Neutrophil (primary cell): ENCODE results near the gene REV1.

Experiments used
- H3K27ac ChIP-seq: fragments of 200-600 bp; sonication (generic); 2 replicates; pipeline ENCODE4 v1.5.1; 2016; ENCODE audit warnings: mild to moderate bottlenecking, moderate library complexity
- H3K27me3 ChIP-seq: fragments of 200-600 bp; sonication (generic); 2 replicates; pipeline ENCODE4 v1.6.0; 2016; ENCODE audit warnings: mild to moderate bottlenecking
- H3K36me3 ChIP-seq: fragments of 200-600 bp; sonication (generic); 2 replicates; pipeline ENCODE4 v1.5.1; 2017
- H3K4me1 ChIP-seq, 2 experiments: fragments of 200-600 bp in 1 of 2; sonication (generic) in 1 of 2; 1 replicate in 1 of 2; 2 replicates in 1 of 2; pipeline versions ENCODE4 v1.5.1 to v1.6.1; 2013 to 2016; ENCODE audit warnings: low read depth in 1 of 2, low read length in 1 of 2, mild to moderate bottlenecking in 1 of 2, moderate library complexity in 1 of 2; ENCODE audit not compliant: control insufficient read depth in 1 of 2, insufficient read depth in 1 of 2
- H3K4me3 ChIP-seq, 2 experiments: fragments of 200-600 bp in 1 of 2; sonication (generic) in 1 of 2; 1 replicate in 1 of 2; 2 replicates in 1 of 2; pipeline ENCODE4 v1.5.1; 2013 to 2016; ENCODE audit warnings: low read depth in 1 of 2, low read length in 1 of 2, mild to moderate bottlenecking in 1 of 2, moderate library complexity in 1 of 2
- H3K9me3 ChIP-seq: fragments of 200-600 bp; sonication (generic); 2 replicates; pipeline ENCODE4 v1.5.1; 2016
- TF ChIP-seq, protein P1 (sequence below): fragments of 200-600 bp; sonication (generic); IDR thresholded peaks from 2 replicates; pipeline ENCODE4 v1.5.1; 2016; ENCODE audit warnings: antibody characterized with exemption

The REV1 gene

DNA sequence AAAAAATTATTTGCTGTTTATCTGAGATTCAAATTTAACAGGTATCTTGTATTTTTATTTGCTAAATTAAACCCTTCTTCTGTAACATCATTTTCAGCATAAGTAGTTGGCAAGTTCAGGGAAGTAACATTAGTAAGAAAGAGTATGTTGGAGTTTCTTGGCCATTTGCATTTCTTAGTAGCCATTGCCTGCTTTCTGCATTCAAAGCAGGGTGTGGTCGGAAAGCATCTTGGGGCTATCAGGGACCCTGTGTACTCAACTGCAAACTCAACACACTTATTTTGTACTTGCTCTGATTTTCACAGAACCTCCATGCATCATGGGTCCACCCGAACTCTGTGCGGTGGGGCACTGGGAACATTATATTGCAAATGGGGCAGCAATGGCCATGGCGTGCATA lies 30.4 kb upstream of the REV1 start:
- peaks cover 14 to 16% of the 10 kb centered on the region in 2 experiments for H3K4me1 ChIP-seq
- no peak overlapping the region for H3K27ac ChIP-seq
- no peak overlapping the region for H3K4me3 ChIP-seq
- H3K27me3 ChIP-seq = no peaks in the 10 kb centered on the region
- no peaks in the 10 kb centered on the region for H3K36me3 ChIP-seq
- TF ChIP-seq, protein P1, sequence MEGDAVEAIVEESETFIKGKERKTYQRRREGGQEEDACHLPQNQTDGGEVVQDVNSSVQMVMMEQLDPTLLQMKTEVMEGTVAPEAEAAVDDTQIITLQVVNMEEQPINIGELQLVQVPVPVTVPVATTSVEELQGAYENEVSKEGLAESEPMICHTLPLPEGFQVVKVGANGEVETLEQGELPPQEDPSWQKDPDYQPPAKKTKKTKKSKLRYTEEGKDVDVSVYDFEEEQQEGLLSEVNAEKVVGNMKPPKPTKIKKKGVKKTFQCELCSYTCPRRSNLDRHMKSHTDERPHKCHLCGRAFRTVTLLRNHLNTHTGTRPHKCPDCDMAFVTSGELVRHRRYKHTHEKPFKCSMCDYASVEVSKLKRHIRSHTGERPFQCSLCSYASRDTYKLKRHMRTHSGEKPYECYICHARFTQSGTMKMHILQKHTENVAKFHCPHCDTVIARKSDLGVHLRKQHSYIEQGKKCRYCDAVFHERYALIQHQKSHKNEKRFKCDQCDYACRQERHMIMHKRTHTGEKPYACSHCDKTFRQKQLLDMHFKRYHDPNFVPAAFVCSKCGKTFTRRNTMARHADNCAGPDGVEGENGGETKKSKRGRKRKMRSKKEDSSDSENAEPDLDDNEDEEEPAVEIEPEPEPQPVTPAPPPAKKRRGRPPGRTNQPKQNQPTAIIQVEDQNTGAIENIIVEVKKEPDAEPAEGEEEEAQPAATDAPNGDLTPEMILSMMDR = no peak
- H3K9me3 ChIP-seq = no peaks in the 10 kb centered on the region

DNA sequence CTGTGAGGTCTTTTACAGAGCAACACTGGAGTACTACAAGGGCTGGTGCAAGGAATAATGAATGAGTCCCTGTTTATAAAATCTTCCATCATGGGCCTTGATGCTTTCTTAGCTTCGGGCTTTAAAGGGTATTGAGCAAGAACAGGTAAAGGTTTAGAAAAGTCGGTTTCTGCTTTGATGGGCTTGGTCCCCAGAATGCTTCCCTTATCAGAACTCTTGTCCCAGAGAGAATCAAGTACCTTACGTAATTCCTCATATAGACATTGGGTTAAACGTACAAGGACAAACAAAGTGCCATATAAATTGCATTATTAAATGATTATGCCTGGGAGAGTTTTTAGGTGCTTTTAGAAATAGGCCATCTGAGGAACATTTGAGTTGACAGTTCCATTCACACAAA lies 24.5 kb upstream of the REV1 start:
- Histone ChIP-seq H3K4me3 (peak overlapping the region in 1 of 2 experiments; percentile 26), H3K9me3 (no peaks in the 10 kb centered on the region), H3K36me3 (no peaks in the 10 kb centered on the region), H3K27ac (peak overlapping the region; percentile 82), H3K27me3 (no peaks in the 10 kb centered on the region), H3K4me1 (peaks cover 27 to 33% of the 10 kb centered on the region in 2 experiments)
- TF ChIP-seq, protein P1 = no peak

DNA sequence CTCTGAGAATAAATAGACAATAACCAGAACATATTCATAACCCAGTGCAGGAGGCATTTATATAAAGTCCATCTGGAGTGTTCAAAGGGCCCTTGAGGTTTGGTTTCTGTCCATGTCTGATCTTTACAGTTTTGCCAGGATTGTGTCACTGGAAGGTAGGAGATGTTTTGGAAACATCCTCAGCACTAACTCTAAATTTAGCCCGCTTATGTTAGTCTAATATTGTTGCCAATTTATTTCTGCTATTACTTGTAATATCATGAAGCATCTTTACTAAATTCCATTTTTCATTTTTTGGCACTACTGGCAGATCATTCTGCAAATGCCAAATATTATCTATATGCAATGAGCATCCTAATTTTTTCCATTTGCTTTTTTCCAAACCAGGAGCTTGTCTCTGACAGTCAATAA lies 22.4 kb upstream of the REV1 start:
- Histone ChIP-seq H3K27me3 (no peaks in the 10 kb centered on the region), H3K4me1 (peaks cover 21 to 30% of the 10 kb centered on the region in 2 experiments), H3K27ac (no peak overlapping the region), H3K36me3 (no peaks in the 10 kb centered on the region), H3K4me3 (no peak overlapping the region), H3K9me3 (no peaks in the 10 kb centered on the region)
- TF ChIP-seq, protein P1 = no peak

DNA sequence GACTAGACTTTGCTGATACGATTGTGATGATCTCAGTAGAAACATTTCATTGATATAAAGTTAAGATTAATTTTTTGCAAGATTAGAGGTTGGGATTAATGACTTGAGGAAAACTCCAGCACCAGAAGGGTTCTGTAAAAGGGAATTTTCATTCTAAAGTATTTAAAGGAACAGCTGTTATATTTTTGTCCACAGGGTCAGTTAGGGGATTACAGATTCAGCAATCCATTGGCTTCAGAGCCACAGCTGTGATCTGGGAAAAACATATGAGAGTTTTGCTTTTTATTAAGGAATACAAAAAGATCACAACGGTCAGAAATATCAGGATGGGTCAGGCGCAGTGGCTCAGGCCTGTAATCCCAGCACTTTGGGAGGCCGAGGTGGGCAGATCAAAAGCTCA lies 19.6 kb upstream of the REV1 start:
- H3K36me3 ChIP-seq = no peaks in the 10 kb centered on the region
- H3K4me1 ChIP-seq = peaks cover 5 to 9% of the 10 kb centered on the region in 2 experiments
- no peaks in the 10 kb centered on the region for H3K27me3 ChIP-seq
- no peaks in the 10 kb centered on the region for H3K9me3 ChIP-seq
- H3K27ac ChIP-seq = no peak overlapping the region
- TF ChIP-seq, protein P1 = no peak
- no peak overlapping the region for H3K4me3 ChIP-seq

DNA sequence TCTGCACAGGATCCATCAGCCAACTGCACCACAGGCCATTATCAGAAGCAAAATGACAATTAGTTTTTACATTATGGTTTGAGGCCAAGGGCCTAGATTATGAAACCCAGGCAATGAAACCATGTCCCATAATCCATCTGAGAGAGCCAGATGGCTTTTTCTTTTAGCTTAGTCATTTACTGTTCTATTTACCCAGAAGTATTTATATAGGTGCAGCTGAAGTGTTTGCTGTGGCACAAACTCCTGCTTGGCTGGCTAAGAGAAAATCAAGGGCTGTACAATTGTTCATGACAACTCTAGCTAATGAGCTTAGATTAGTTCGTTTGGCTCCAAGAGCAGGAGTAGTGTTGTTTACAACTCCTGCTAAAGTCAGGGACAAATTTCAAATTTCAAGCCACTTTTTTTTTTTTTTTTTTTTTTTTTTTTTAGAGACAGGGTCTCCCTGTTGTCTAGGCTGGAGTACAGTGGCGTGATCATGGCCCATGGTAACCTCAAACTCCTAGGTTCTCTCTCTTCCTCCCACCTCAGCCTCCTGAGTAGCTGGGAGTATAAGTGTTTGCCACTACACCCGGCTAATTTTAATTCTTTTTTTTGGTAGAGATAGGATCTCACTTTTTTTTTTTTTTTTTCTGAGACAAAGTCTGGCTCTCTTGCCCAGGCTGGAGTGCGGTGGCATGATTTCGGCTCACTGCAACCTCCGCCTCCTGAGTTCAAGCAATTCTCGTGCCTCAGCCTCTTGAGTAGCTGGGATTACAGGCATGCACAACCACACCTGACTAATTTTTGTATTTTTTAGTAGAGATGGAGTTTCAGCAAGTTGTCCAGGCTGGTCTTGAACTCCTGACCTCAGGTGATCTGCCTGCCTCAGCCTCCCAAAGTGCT lies 18.4 kb upstream of the REV1 start:
- no peak overlapping the region for H3K27ac ChIP-seq
- no peaks in the 10 kb centered on the region for H3K36me3 ChIP-seq
- TF ChIP-seq, protein P1 = no peak
- H3K4me1 ChIP-seq = no peaks in the 10 kb centered on the region
- H3K4me3 ChIP-seq = no peak overlapping the region
- H3K9me3 ChIP-seq = no peaks in the 10 kb centered on the region
- no peaks in the 10 kb centered on the region for H3K27me3 ChIP-seq
